Subcutaneous abdominal adipose tissue (tissue), 5 donors: ENCODE measurements around the gene ZBTB39.
"Not testable (repeated sequence)": the region's sequence is repeated elsewhere in the genome, so short reads cannot be mapped to it uniquely, and the experiment has no call there.

Experiments
- H3K27ac ChIP-seq: one replicate; pipeline ENCODE4 v1.7.0; 2013; ENCODE audit warnings: low read depth, mild to moderate bottlenecking, inconsistent platforms, low read length, moderate library complexity
- H3K27me3 ChIP-seq, 5 donors: one replicate each; pipeline ENCODE4 v1.7.0; 2013; ENCODE audit warnings: low read length in 5 of 5, inconsistent platforms in 1 of 5; ENCODE audit not compliant: control insufficient read depth in 5 of 5, insufficient read depth in 4 of 5
- H3K36me3 ChIP-seq, 5 donors: one replicate each; pipeline ENCODE4 v1.7.0; 2013; ENCODE audit warnings: low read length in 5 of 5; ENCODE audit not compliant: control insufficient read depth in 5 of 5, insufficient read depth in 5 of 5
- H3K4me1 ChIP-seq, 5 donors: one replicate each; pipeline ENCODE4 v1.7.0; 2013; ENCODE audit warnings: low read length in 5 of 5, mild to moderate bottlenecking in 3 of 5, moderate library complexity in 1 of 5; ENCODE audit not compliant: control insufficient read depth in 5 of 5, insufficient read depth in 5 of 5
- H3K4me3 ChIP-seq, 5 donors: one replicate each; pipeline ENCODE4 v1.7.0; 2013; ENCODE audit warnings: low read length in 5 of 5, low read depth in 1 of 5
- H3K9ac ChIP-seq, 5 donors: one replicate each; pipeline ENCODE4 v1.7.0; 2013; ENCODE audit warnings: low read length in 5 of 5, mild to moderate bottlenecking in 4 of 5, moderate library complexity in 3 of 5
- H3K9me3 ChIP-seq, 5 donors: one replicate each; pipeline ENCODE4 v1.7.0; 2013; ENCODE audit warnings: low read length in 5 of 5; ENCODE audit not compliant: control insufficient read depth in 5 of 5
- donor health status: healthy.
- donor health status: healthy.
- donor health status: healthy.
- donor health status: healthy.
- donor health status: healthy.

Gene ZBTB39

GRCh38 chr12:57033431-57033830, 27.1 kb upstream of the ZBTB39 start:
- Histone ChIP-seq H3K36me3 (no peaks in the 10 kb centered on the region), H3K27me3 (peaks cover 0 to 6% (median 3%) of the 10 kb centered on the region in 5 donors), H3K9me3 (no peaks in the 10 kb centered on the region), H3K9ac (no peak overlapping the region), H3K27ac (no peak overlapping the region), H3K4me3 (no peak overlapping the region), H3K4me1 (no peaks in the 10 kb centered on the region)

GRCh38 chr12:57031789-57032188, 25.4 kb upstream of the ZBTB39 start:
- H3K27me3 ChIP-seq: peaks cover 2 to 6% (median 4%) of the 10 kb centered on the region in 5 donors
- H3K4me1 ChIP-seq: no peaks in the 10 kb centered on the region
- H3K36me3 ChIP-seq: no peaks in the 10 kb centered on the region
- H3K9ac ChIP-seq: no peak overlapping the region
- H3K9me3 ChIP-seq: no peaks in the 10 kb centered on the region
- no peak overlapping the region for H3K27ac ChIP-seq
- no peak overlapping the region for H3K4me3 ChIP-seq

GRCh38 chr12:57031138-57031725, 24.9 kb upstream of the ZBTB39 start:
- Histone ChIP-seq H3K27me3 (peaks cover 4 to 9% (median 5%) of the 10 kb centered on the region in 5 donors), H3K4me3 (no peak overlapping the region), H3K4me1 (no peaks in the 10 kb centered on the region), H3K9me3 (no peaks in the 10 kb centered on the region), H3K27ac (no peak overlapping the region), H3K36me3 (no peaks in the 10 kb centered on the region), H3K9ac (no peak overlapping the region)

- peaks cover 4 to 12% (median 9%) of the 10 kb centered on the region in 5 donors for H3K27me3 ChIP-seq
- H3K9me3 ChIP-seq: no peaks in the 10 kb centered on the region
- no peaks in the 10 kb centered on the region for H3K36me3 ChIP-seq
- no peak overlapping the region for H3K27ac ChIP-seq
- H3K9ac ChIP-seq: no peak overlapping the region
- H3K4me3 ChIP-seq: no peak overlapping the region
- no peaks in the 10 kb centered on the region for H3K4me1 ChIP-seq
Observed at GRCh38 chr12:57029457-57029856, 23.1 kb upstream of the ZBTB39 start.

- Histone ChIP-seq H3K9me3 (no peaks in the 10 kb centered on the region), H3K9ac (no peak overlapping the region), H3K4me1 (no peaks in the 10 kb centered on the region), H3K27ac (no peak overlapping the region), H3K4me3 (no peak overlapping the region), H3K27me3 (peaks cover 4 to 12% (median 9%) of the 10 kb centered on the region in 5 donors), H3K36me3 (no peaks in the 10 kb centered on the region)
Observed at GRCh38 chr12:57027805-57028153, 21.4 kb upstream of the ZBTB39 start.

- Histone ChIP-seq H3K27me3 (peaks cover 4 to 12% (median 9%) of the 10 kb centered on the region in 5 donors), H3K27ac (no peak overlapping the region), H3K4me3 (no peak overlapping the region), H3K4me1 (no peaks in the 10 kb centered on the region), H3K36me3 (no peaks in the 10 kb centered on the region), H3K9ac (no peak overlapping the region), H3K9me3 (no peaks in the 10 kb centered on the region)
Observed at GRCh38 chr12:57027011-57027804, 20.9 kb upstream of the ZBTB39 start.

GRCh38 chr12:57025196-57025595, 18.9 kb upstream of the ZBTB39 start:
- Histone ChIP-seq H3K36me3 (no peaks in the 10 kb centered on the region), H3K9me3 (no peaks in the 10 kb centered on the region), H3K27ac (no peak overlapping the region)

GRCh38 chr12:57022324-57022723, 16.0 kb upstream of the ZBTB39 start:
- H3K27me3 ChIP-seq, H3K9me3 ChIP-seq, H3K4me3 ChIP-seq, H3K4me1 ChIP-seq, H3K36me3 ChIP-seq, H3K27ac ChIP-seq: not testable (repeated sequence)
- peak overlapping the region in 1 of 5 donors; percentile 30 for H3K9ac ChIP-seq

More at GRCh38 chr12:57025196-57025595, 18.9 kb upstream of the ZBTB39 start:
- Histone ChIP-seq H3K27me3 (peaks cover 4 to 12% (median 9%) of the 10 kb centered on the region in 5 donors), H3K9ac (no peak overlapping the region), H3K4me1 (no peaks in the 10 kb centered on the region), H3K4me3 (no peak overlapping the region)

- Histone ChIP-seq H3K27me3 (peaks cover under 1 to 12% (median 9%) of the 10 kb centered on the region in 5 donors), H3K9me3 (no peaks in the 10 kb centered on the region), H3K9ac (no peak overlapping the region), H3K36me3 (no peaks in the 10 kb centered on the region), H3K27ac (no peak overlapping the region), H3K4me1 (peaks cover 2 to 9% (median 5%) of the 10 kb centered on the region in 5 donors), H3K4me3 (no peak overlapping the region)
Observed at GRCh38 chr12:57019983-57020719, 13.8 kb upstream of the ZBTB39 start.

GRCh38 chr12:57018906-57019305, 12.6 kb upstream of the ZBTB39 start:
- no peak overlapping the region for H3K27ac ChIP-seq
- peaks cover 6 to 21% (median 16%) of the 10 kb centered on the region in 5 donors for H3K27me3 ChIP-seq
- peaks cover 2 to 9% (median 5%) of the 10 kb centered on the region in 5 donors for H3K4me1 ChIP-seq
- no peak overlapping the region for H3K9ac ChIP-seq
- no peaks in the 10 kb centered on the region for H3K9me3 ChIP-seq
- H3K36me3 ChIP-seq: no peaks in the 10 kb centered on the region
- no peak overlapping the region for H3K4me3 ChIP-seq
